Right lobe of liver (tissue), 6 donors: ENCODE data around the gene COPS4. TPM values are rescaled to one million over a fixed set of nuclear protein-coding genes. Genes with fewer than 3 reads are reported as not detected.
"Not testable (repeated sequence)": the region's sequence is repeated elsewhere in the genome, so short reads cannot be mapped to it uniquely, and the experiment has no call there.

ENCODE experiments used
- ATAC-seq, 4 donors: fragments of 200-7000 bp; cut with Tn5 transposase; one replicate each; pipeline ENCODE4 v1.9.1; 2020; ENCODE audit warnings: mild to moderate bottlenecking in 4 of 4, moderate library complexity in 4 of 4
- DNase-seq, 3 donors: peaks; one replicate each; pipeline ENCODE4 v3.0.0-alpha.2; 2020
- H3K27ac ChIP-seq, 3 donors: fragments of 200-600 bp; one replicate each; pipeline ENCODE4 v1.8.0; 2022
- H3K27me3 ChIP-seq, 2 donors: fragments of 200-600 bp; one replicate each; pipeline ENCODE4 v1.8.0; 2022
- H3K36me3 ChIP-seq, 4 donors: fragments of 200-600 bp; sonication (generic) in 1 of 4; one replicate each; pipeline versions ENCODE4 v1.5.1 to v1.8.0; 2017 to 2022; ENCODE audit warnings: control low read depth in 1 of 4
- H3K4me1 ChIP-seq, 4 donors: fragments of 200-600 bp; sonication (generic) in 1 of 4; one replicate each; pipeline versions ENCODE4 v1.5.1 to v1.8.0; 2017 to 2022; ENCODE audit warnings: control low read depth in 1 of 4
- H3K4me3 ChIP-seq, 3 donors: fragments of 200-600 bp; one replicate each; pipeline ENCODE4 v1.8.0; 2022
- H3K9me3 ChIP-seq, 4 donors: fragments of 200-600 bp; sonication (generic) in 1 of 4; one replicate each; pipeline versions ENCODE4 v1.5.1 to v1.8.0; 2017 to 2022; ENCODE audit warnings: control low read depth in 1 of 4
- POLR2A ChIP-seq: fragments of 450-650 bp; IDR thresholded peaks from one replicate; pipeline ENCODE4 v1.6.1; 2017; ENCODE audit warnings: antibody characterized with exemption, mild to moderate bottlenecking
- WGBS: methylation state at CpG from one replicate; pipeline ENCODE4 v1.1.6; 2018; ENCODE audit warnings: low coverage, low lambda C conversion rate; ENCODE audit not compliant: insufficient coverage; ENCODE audit errors: missing lambda C conversion rate; 5-methylcytosine and 5-hydroxymethylcytosine counted together
- intact Hi-C, 2 donors: fragments of 100-400 bp; cut with DNase I; formaldehyde crosslinking; loops; one replicate each; pipeline versions ENCODE4 v1.11.2 to v1.14.1; 2022
- total RNA-seq, 6 experiments: library from RNA; depleted of rRNA in 2 of 6; stranded (reverse); fragments of >200 nt in 2 of 6; fragmentation: NEBNext Ultra II Directional in 3 of 6; extraction: Animal tissue kit (Norgen Biotek cat#: 25700) in 3 of 6; gene quantifications; one replicate each; pipeline versions ENCODE4 v1.1.0 to v1.2.4, GENCODE V29; 2016 to 2023
- TF ChIP-seq, protein P1 (sequence below), 4 donors: fragments of 200-600 bp in 3 of 4; fragments of 450-650 bp in 1 of 4; IDR thresholded peaks; one replicate each; pipeline versions ENCODE4 v1.5.1 to v1.8.0; 2016 to 2022; ENCODE audit warnings: antibody characterized with exemption in 4 of 4, mild to moderate bottlenecking in 2 of 4
- donor health status: DM: no; HTN: yes; CAD: no.
- donor health status: DM: no; HTN: no; CAD: no.
- donor health status: DM: no; HTN: no; CAD: no.
- donor health status: DM: no; HTN: yes; CAD: no.
- donor health status: DM: no; HTN: yes; CAD: no.

Gene COPS4
- total RNA-seq, 6 experiments from 2014 or later = 11.1 to 18.9 (median 14.7) TPM

DNA sequence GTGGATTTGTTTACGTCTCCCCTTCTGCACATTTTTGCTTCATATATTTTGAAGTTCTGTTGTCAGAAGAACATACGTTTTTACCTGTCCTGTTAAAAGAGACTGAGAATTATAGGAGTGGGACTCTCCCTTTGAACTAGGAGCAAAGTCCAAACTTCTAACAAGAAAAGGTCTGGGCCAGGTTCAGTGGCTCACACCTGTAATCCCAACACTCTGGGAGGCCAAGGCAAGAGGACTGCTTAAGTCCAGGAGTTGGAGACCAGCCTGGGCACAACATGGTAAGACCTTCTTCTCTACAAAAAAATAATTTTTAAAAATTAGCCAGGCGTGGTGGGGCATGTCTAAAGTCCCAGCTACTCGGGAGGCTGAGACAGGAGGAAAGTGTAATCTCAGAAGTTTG lies 40.1 kb upstream of the COPS4 start:
- peaks cover 0 to 3% (median 0%) of the 10 kb centered on the region in 4 donors for H3K4me1 ChIP-seq
- no peak overlapping the region for H3K27ac ChIP-seq
- TF ChIP-seq POLR2A = no peak
- TF ChIP-seq, protein P1, sequence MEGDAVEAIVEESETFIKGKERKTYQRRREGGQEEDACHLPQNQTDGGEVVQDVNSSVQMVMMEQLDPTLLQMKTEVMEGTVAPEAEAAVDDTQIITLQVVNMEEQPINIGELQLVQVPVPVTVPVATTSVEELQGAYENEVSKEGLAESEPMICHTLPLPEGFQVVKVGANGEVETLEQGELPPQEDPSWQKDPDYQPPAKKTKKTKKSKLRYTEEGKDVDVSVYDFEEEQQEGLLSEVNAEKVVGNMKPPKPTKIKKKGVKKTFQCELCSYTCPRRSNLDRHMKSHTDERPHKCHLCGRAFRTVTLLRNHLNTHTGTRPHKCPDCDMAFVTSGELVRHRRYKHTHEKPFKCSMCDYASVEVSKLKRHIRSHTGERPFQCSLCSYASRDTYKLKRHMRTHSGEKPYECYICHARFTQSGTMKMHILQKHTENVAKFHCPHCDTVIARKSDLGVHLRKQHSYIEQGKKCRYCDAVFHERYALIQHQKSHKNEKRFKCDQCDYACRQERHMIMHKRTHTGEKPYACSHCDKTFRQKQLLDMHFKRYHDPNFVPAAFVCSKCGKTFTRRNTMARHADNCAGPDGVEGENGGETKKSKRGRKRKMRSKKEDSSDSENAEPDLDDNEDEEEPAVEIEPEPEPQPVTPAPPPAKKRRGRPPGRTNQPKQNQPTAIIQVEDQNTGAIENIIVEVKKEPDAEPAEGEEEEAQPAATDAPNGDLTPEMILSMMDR (IDR thresholded peaks at IDR 0.05) = no peak
- peaks cover 0 to 2% (median 0%) of the 10 kb centered on the region in 4 donors for H3K36me3 ChIP-seq
- intact Hi-C loops = no loop called here
- no peak for ATAC-seq
- WGBS = 72% methylated on average over 4 of the region's 4 CpGs
- H3K9me3 ChIP-seq = no peaks in the 10 kb centered on the region
- no peak overlapping the region for H3K4me3 ChIP-seq
- no peaks in the 10 kb centered on the region for H3K27me3 ChIP-seq
- DNase-seq = no peak

DNA sequence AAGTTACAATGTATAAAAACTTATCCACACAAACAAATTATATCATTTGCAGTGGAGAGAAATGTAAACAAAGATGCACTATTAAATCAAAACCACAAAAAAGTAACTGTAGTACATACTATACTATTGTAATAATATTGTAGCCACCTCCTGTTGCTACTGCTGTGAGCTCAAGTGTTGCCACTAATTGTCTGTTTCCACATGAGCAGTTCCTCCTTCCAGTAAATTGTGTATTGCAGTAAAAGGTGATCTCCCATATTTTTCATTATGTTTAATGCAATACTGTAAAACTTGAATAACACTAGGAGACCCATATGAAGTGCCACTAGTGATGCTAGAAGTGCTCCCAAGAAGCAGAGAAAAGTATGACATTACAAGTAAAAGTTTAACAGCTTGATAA lies 36.1 kb upstream of the COPS4 start:
- H3K4me1 ChIP-seq = no peaks in the 10 kb centered on the region
- H3K4me3 ChIP-seq = no peak overlapping the region
- no peaks in the 10 kb centered on the region for H3K9me3 ChIP-seq
- DNase-seq = no peak
- TF ChIP-seq, protein P1 (IDR thresholded peaks at IDR 0.05) = no peak
- no peak for TF ChIP-seq POLR2A
- no peak for ATAC-seq
- no peaks in the 10 kb centered on the region for H3K27me3 ChIP-seq
- H3K36me3 ChIP-seq = no peaks in the 10 kb centered on the region
- intact Hi-C loops = no loop called here
- H3K27ac ChIP-seq = no peak overlapping the region

DNA sequence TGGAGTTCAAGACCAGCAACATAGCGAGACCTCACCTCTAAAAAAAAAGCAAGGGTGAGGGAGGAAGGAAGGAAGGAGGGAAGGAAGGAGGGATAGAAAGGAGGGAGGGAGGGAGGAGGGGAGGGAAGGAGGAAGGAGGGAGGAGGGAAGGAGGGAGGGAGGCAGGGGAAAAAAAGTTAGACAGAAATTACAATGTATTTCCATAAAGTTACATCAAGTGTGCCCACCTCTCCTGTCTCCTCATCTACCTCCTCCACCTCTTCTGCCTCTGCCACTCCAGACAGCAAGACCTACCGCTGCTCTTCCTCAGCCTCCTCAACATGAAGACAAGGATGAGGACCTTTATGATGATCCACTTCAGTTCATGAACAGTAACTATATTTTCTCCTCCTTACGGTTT lies 32.7 kb upstream of the COPS4 start:
- no peak for TF ChIP-seq POLR2A
- TF ChIP-seq, protein P1 (IDR thresholded peaks at IDR 0.05) = no peak
- H3K9me3 ChIP-seq = no peaks in the 10 kb centered on the region
- WGBS = 90% methylated on average over 3 of the region's 3 CpGs
- no peaks in the 10 kb centered on the region for H3K27me3 ChIP-seq
- H3K4me3 ChIP-seq = no peak overlapping the region
- intact Hi-C loops = loop anchor here in 1 of 2 donors (10.0 kb wide), 1 partner anchor 98 kb away; the partner anchor contains the start of gene THAP9
- H3K27ac ChIP-seq = no peak overlapping the region
- no peaks in the 10 kb centered on the region for H3K4me1 ChIP-seq
- no peaks in the 10 kb centered on the region for H3K36me3 ChIP-seq
- ATAC-seq (no peak), DNase-seq (no peak)

DNA sequence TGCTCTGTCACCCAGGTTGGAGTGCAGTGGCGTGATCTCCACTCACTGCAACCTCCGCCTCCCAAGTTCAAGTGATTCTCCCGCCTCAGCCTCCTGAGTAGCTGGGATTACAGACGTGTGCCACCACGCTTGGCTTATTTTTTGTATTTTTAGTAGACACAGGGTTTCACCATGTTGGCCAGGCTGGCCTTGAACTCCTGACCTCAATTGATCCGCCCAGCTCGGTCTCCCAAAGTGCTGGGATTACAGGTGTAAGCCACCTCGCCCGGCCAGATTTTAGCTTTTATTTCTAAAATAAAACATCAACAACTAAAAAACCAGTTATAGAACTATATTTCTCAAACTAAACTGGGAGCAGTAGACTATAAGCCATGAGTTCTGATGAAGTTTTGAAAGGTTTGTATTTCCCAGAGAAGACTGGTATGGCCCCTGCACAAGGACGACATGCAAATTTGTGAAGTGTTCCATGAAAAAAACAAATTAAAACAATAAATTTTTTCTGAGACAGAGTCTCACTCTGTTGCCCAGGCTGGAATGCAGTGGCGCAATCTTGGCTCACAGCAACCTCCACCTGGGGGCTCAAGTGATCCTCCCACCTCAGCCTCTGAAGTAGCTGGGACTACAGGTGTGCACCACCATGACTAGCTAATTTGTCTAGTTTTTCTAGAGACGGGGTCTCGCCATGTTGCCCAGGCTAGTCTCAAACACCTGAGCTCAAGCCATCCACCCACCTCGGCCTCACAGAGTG lies 31.8 kb upstream of the COPS4 start:
- H3K27me3 ChIP-seq, H3K9me3 ChIP-seq, ATAC-seq, H3K27ac ChIP-seq, H3K36me3 ChIP-seq, DNase-seq, H3K4me1 ChIP-seq, H3K4me3 ChIP-seq: not testable (repeated sequence)
- 65% methylated on average over 14 of the region's 14 CpGs for WGBS
- intact Hi-C loops = loop anchor here in 1 of 2 donors (10.0 kb wide), 1 partner anchor 98 kb away; the partner anchor contains the start of gene THAP9

DNA sequence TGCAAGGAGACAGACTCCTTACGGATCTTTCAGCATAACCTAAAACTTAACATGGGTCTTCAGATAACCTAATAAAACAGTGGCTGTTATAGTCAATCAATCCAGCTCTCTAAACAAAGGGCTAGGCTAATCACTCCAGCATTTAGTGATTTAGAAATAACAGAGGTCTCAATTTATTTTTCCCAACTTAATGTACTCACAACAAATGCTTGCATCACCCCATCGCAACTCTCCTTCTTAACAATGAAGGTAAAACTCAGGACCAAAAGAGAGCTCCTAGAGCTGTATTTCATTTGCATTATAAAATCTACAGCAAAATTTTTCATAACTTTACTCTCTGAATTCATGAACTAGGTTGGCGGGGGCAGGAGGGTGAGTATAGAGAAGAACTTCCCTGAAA lies 25.5 kb upstream of the COPS4 start:
- WGBS = 42% methylated on average over 3 of the region's 3 CpGs
- TF ChIP-seq, protein P1 (IDR thresholded peaks at IDR 0.05) = no peak
- TF ChIP-seq POLR2A = no peak

More for the DNA sequence above, 25.5 kb upstream of the COPS4 start:
- Histone ChIP-seq H3K27me3 (no peaks in the 10 kb centered on the region), H3K36me3 (no peaks in the 10 kb centered on the region), H3K27ac (peak overlapping the region in 1 of 3 donors; percentile 76), H3K4me1 (peaks cover 0 to 23% (median 11%) of the 10 kb centered on the region in 4 donors), H3K4me3 (peak overlapping the region; percentile 75 to 85 (median 80)), H3K9me3 (no peaks in the 10 kb centered on the region)
- ATAC-seq (no peak), DNase-seq (no peak)
- intact Hi-C loops = loop anchor here in 1 of 2 donors (10.0 kb wide), 1 partner anchor 105 kb away; the partner anchor contains the start of gene THAP9
